Measurements from ENCODE around the gene GNG7.
"Not testable (repeated sequence)": the region's sequence is repeated elsewhere in the genome, so short reads cannot be mapped to it uniquely, and the experiment has no call there.

- TF ChIP-seq POLR2AphosphoS5 (IDR thresholded peaks at IDR 0.05; ENCODE audit: borderline replicate concordance, low read depth, low read length); EZH2 (IDR thresholded peaks at IDR 0.05); FOXP2 (optimal IDR thresholded peaks at IDR 0.05; ENCODE audit: control extremely low read depth, extremely low read length, insufficient read depth): not testable (repeated sequence)
Observed at GRCh38 chr19:2563546-2563945, 138.9 kb downstream of the GNG7 start.
